Esophagus muscularis mucosa (tissue), 4 donors: ENCODE measurements around the gene GIMAP2. TPM values are rescaled to one million over a fixed set of nuclear protein-coding genes. Genes with fewer than 3 reads are reported as not detected.

ENCODE experiments used
- DNase-seq: peaks from one replicate; pipeline ENCODE4 v3.0.0-alpha.2; 2017; ENCODE audit errors: extremely low spot score
- H3K27ac ChIP-seq, 4 donors: fragments of 200-600 bp; sonication (generic); replicated peaks in 1 of 4; 1 replicate in 3 of 4; 2 replicates in 1 of 4; pipeline ENCODE4 v1.5.1; 2016 to 2019; ENCODE audit warnings: mild to moderate bottlenecking in 1 of 4
- H3K27me3 ChIP-seq, 4 donors: fragments of 200-600 bp; sonication (generic); one replicate each; pipeline versions ENCODE4 v1.5.1 to v1.6.0; 2016 to 2019
- H3K36me3 ChIP-seq, 4 donors: fragments of 200-600 bp; sonication (generic); one replicate each; pipeline ENCODE4 v1.5.1; 2016 to 2019
- H3K4me1 ChIP-seq, 4 donors: fragments of 200-600 bp; sonication (generic); one replicate each; pipeline ENCODE4 v1.5.1; 2016 to 2019
- H3K4me3 ChIP-seq, 4 donors: fragments of 200-600 bp; sonication (generic); 1 replicate in 2 of 4; 2 replicates in 2 of 4; pipeline ENCODE4 v1.5.1; 2016 to 2019; ENCODE audit warnings: mild to moderate bottlenecking in 4 of 4, moderate library complexity in 1 of 4
- H3K9me3 ChIP-seq, 4 donors: fragments of 200-600 bp; sonication (generic); 1 replicate in 3 of 4; 2 replicates in 1 of 4; pipeline ENCODE4 v1.5.1; 2016 to 2019
- CTCF ChIP-seq, 3 experiments: fragments of 200-600 bp in 2 of 3; fragments of 450-650 bp in 1 of 3; sonication (generic) in 2 of 3; IDR thresholded peaks; one replicate each; pipeline ENCODE4 v1.5.1; 2017 to 2019; ENCODE audit warnings: antibody characterized with exemption in 3 of 3, mild to moderate bottlenecking in 2 of 3, moderate library complexity in 1 of 3
- EP300 ChIP-seq: sonication (generic); formaldehyde crosslinking; IDR thresholded peaks from one replicate; pipeline ENCODE4 v1.6.1; 2017; ENCODE audit warnings: antibody characterized with exemption
- POLR2A ChIP-seq: fragments of 450-650 bp; IDR thresholded peaks from one replicate; pipeline ENCODE4 v1.6.1; 2017; ENCODE audit warnings: antibody characterized with exemption, moderate library complexity, mild to moderate bottlenecking, low read depth
- POLR2AphosphoS5 ChIP-seq, 2 donors: sonication (generic); formaldehyde crosslinking; IDR thresholded peaks; one replicate each; pipeline ENCODE4 v1.6.1; 2017; ENCODE audit warnings: antibody characterized with exemption in 2 of 2
- WGBS: methylation state at CpG from one replicate; pipeline ENCODE4 v1.1.5; 2018; 5-methylcytosine and 5-hydroxymethylcytosine counted together
- intact Hi-C: fragments of 100-400 bp; cut with DNase I; formaldehyde crosslinking; loops from one replicate; pipeline ENCODE4 v1.15.1; 2023
- total RNA-seq, 4 donors: library from RNA; depleted of rRNA; stranded (reverse); fragments of >200 nt; gene quantifications; one replicate each; pipeline versions ENCODE4 v1.1.0 to v1.2.1, GENCODE V29; 2016

GIMAP2 gene
- total RNA-seq, 4 donors from 2014 or later = 5.4 to 9.7 (median 6.5) TPM

- H3K27me3 ChIP-seq = no peaks in the 10 kb centered on the region
- peak overlapping the region; percentile 48 to 59 (median 52) for H3K4me3 ChIP-seq
- H3K36me3 ChIP-seq = peaks cover 0 to 15% (median 0%) of the 10 kb centered on the region in 4 donors
- TF ChIP-seq EP300 (no peak), POLR2A (no peak), POLR2AphosphoS5 (IDR thresholded peaks at IDR 0.05) (no peak), CTCF (IDR thresholded peaks at IDR 0.05) (no peak)
- peaks cover 0 to 9% (median 1%) of the 10 kb centered on the region in 4 donors for H3K4me1 ChIP-seq
- intact Hi-C loops = no loop called here
- DNase-seq = no peak
- no peaks in the 10 kb centered on the region for H3K9me3 ChIP-seq
- WGBS = 60% methylated on average over 4 of the region's 4 CpGs
- peak overlapping the region; percentile 64 to 77 (median 73) for H3K27ac ChIP-seq
Measured at GRCh38 chr7:150736864-150737263, 51.4 kb downstream of the GIMAP2 start.

GRCh38 chr7:150737265-150738055 is 52.0 kb downstream of the GIMAP2 start, which contains the start of gene GIMAP5:
GIMAP5 (plus strand) TSS chr7:150737418; CDS start chr7:150740885, 3,467 bp downstream.
- H3K9me3 ChIP-seq = no peaks in the 10 kb centered on the region
- intact Hi-C loops = no loop called here
- 58% methylated on average over 14 of the region's 14 CpGs for WGBS
- no peak for DNase-seq
- peak within 1 kb of the TSS; percentile 64 to 77 (median 73) for H3K27ac ChIP-seq
- no peaks in the 10 kb centered on the region for H3K27me3 ChIP-seq
- peaks cover 2 to 14% (median 6%) of the 10 kb centered on the region in 4 donors for H3K4me1 ChIP-seq
- TF ChIP-seq POLR2AphosphoS5 (IDR thresholded peaks at IDR 0.05) (peak; percentile 54 to 76), EP300 (no peak)
- peak within 1 kb of the TSS; percentile 48 to 59 (median 52) for H3K4me3 ChIP-seq
- H3K36me3 ChIP-seq = peaks cover 0 to 21% (median 2%) of the 10 kb centered on the region in 4 donors

GRCh38 chr7:150738092-150738491 is 52.6 kb downstream of the GIMAP2 start:
- TF ChIP-seq POLR2A (no peak), POLR2AphosphoS5 (IDR thresholded peaks at IDR 0.05) (no peak), EP300 (no peak), CTCF (IDR thresholded peaks at IDR 0.05) (no peak)
- Histone ChIP-seq H3K9me3 (no peaks in the 10 kb centered on the region), H3K27ac (peak overlapping the region; percentile 64 to 77 (median 73)), H3K27me3 (no peaks in the 10 kb centered on the region), H3K36me3 (peaks cover 0 to 27% (median 5%) of the 10 kb centered on the region in 4 donors), H3K4me1 (peaks cover 8 to 20% (median 12%) of the 10 kb centered on the region in 4 donors), H3K4me3 (peak overlapping the region; percentile 48 to 59 (median 52))
- no peak for DNase-seq
- 70% methylated on average over 5 of the region's 5 CpGs for WGBS
- intact Hi-C loops = no loop called here

GRCh38 chr7:150738591-150739001 is 53.1 kb downstream of the GIMAP2 start:
- 64% methylated on average over 5 of the region's 5 CpGs for WGBS
- H3K27ac ChIP-seq = peak overlapping the region; percentile 64 to 77 (median 73)
- intact Hi-C loops = no loop called here

More at GRCh38 chr7:150738591-150739001, 53.1 kb downstream of the GIMAP2 start:
- peak in 1 of 2 donors; percentile 81 for TF ChIP-seq POLR2AphosphoS5 (IDR thresholded peaks at IDR 0.05)
- no peak for TF ChIP-seq CTCF (IDR thresholded peaks at IDR 0.05)
- no peak for DNase-seq
- no peaks in the 10 kb centered on the region for H3K9me3 ChIP-seq
- H3K36me3 ChIP-seq = peaks cover 0 to 32% (median 6%) of the 10 kb centered on the region in 4 donors
- H3K4me1 ChIP-seq = peaks cover 13 to 25% (median 17%) of the 10 kb centered on the region in 4 donors
- peak overlapping the region; percentile 48 to 59 (median 52) for H3K4me3 ChIP-seq
- H3K27me3 ChIP-seq = no peaks in the 10 kb centered on the region
